Fibroblast of lung (primary cell): ENCODE data around the gene PHETA2. TPM values are rescaled to one million over a fixed set of nuclear protein-coding genes. Genes with fewer than 3 reads are reported as not detected.

Experiments
- DNase-seq, 2 donors: peaks; one replicate each; pipeline versions ENCODE4 v3.0.0 to v3.0.0-alpha.2; 2010; ENCODE audit warnings: low read depth in 2 of 2
- H2AFZ ChIP-seq: 2 replicates; pipeline ENCODE4 v1.5.1; 2012; ENCODE audit warnings: low read length, control low read depth, inconsistent platforms
- H3K27ac ChIP-seq: 2 replicates; pipeline ENCODE4 v1.5.1; 2011; ENCODE audit warnings: low read length, control low read depth; ENCODE audit not compliant: insufficient read depth
- H3K27me3 ChIP-seq: 2 replicates; pipeline ENCODE4 v1.5.1; 2011; ENCODE audit warnings: mild to moderate bottlenecking, low read length; ENCODE audit not compliant: control insufficient read depth, insufficient read depth
- H3K36me3 ChIP-seq: 2 replicates; pipeline ENCODE4 v1.5.1; 2011; ENCODE audit warnings: low read length; ENCODE audit not compliant: control insufficient read depth, insufficient read depth
- H3K4me1 ChIP-seq: 2 replicates; pipeline ENCODE4 v1.5.1; 2011; ENCODE audit warnings: low read length; ENCODE audit not compliant: control insufficient read depth, insufficient read depth; ENCODE audit errors: extremely low read depth
- H3K4me2 ChIP-seq: 2 replicates; pipeline ENCODE4 v1.5.1; 2011; ENCODE audit warnings: low read length, control low read depth; ENCODE audit not compliant: insufficient read depth; ENCODE audit errors: extremely low read depth
- H3K4me3 ChIP-seq, 4 experiments: fragments of 200-600 bp in 1 of 4; sonication (generic) in 1 of 4; replicated peaks in 1 of 4; 2 replicates each; pipeline ENCODE4 v1.5.1; 2011 to 2016; ENCODE audit warnings: low read length in 4 of 4, low read depth in 3 of 4, mild to moderate bottlenecking in 3 of 4, control low read depth in 2 of 4, inconsistent platforms in 1 of 4, mixed read lengths in 1 of 4; ENCODE audit not compliant: insufficient read depth in 1 of 4; ENCODE audit errors: control extremely low read depth in 1 of 4
- H3K79me2 ChIP-seq: 2 replicates; pipeline ENCODE4 v1.5.1; 2012; ENCODE audit warnings: mild to moderate bottlenecking, low read length, inconsistent platforms; ENCODE audit not compliant: control insufficient read depth, insufficient read depth
- H3K9ac ChIP-seq: 2 replicates; pipeline ENCODE4 v1.5.1; 2011; ENCODE audit warnings: mild to moderate bottlenecking, low read length, control low read depth; ENCODE audit not compliant: insufficient read depth
- H3K9me3 ChIP-seq: 2 replicates; pipeline ENCODE4 v1.5.1; 2012; ENCODE audit warnings: low read depth, low read length; ENCODE audit not compliant: control insufficient read depth, insufficient read depth
- H4K20me1 ChIP-seq: 2 replicates; pipeline ENCODE4 v1.5.1; 2011; ENCODE audit warnings: low read length; ENCODE audit not compliant: control insufficient read depth, insufficient read depth; ENCODE audit errors: extremely low read depth
- EZH2 ChIP-seq: IDR thresholded peaks from 2 replicates; pipeline ENCODE4 v1.5.1; 2012; ENCODE audit warnings: low read length, control low read depth, mild to moderate bottlenecking; ENCODE audit errors: missing control alignments
- polyA plus RNA-seq, 2 donors: library from polyadenylated mRNA; depleted of rRNA in 1 of 2; stranded (reverse) in 1 of 2; unstranded in 1 of 2; fragments of >200 nt; gene quantifications; 2 replicates each; pipeline ENCODE4 v1.2.1, GENCODE V29; 2011 to 2012; ENCODE audit warnings: missing spikeins in 1 of 2
- total RNA-seq: library from RNA; depleted of rRNA; stranded (reverse); fragments of >200 nt; gene quantifications from 2 replicates; pipeline ENCODE4 v1.2.1, GENCODE V29; 2014
- TF ChIP-seq, protein P1 (sequence below), 2 donors: IDR thresholded peaks in 1 of 2; conservative IDR thresholded peaks in 1 of 2; 1 replicate in 1 of 2; 2 replicates in 1 of 2; pipeline ENCODE4 v1.5.1; 2011 to 2012; ENCODE audit warnings: low read length in 2 of 2, control low read depth in 1 of 2, inconsistent platforms in 1 of 2, low read depth in 1 of 2, mild to moderate bottlenecking in 1 of 2

The PHETA2 gene
- total and polyA plus RNA-seq, 2 donors (not counting 1 experiment from before 2014, with no cell fraction given) = 19.2 to 20.0 TPM

DNA sequence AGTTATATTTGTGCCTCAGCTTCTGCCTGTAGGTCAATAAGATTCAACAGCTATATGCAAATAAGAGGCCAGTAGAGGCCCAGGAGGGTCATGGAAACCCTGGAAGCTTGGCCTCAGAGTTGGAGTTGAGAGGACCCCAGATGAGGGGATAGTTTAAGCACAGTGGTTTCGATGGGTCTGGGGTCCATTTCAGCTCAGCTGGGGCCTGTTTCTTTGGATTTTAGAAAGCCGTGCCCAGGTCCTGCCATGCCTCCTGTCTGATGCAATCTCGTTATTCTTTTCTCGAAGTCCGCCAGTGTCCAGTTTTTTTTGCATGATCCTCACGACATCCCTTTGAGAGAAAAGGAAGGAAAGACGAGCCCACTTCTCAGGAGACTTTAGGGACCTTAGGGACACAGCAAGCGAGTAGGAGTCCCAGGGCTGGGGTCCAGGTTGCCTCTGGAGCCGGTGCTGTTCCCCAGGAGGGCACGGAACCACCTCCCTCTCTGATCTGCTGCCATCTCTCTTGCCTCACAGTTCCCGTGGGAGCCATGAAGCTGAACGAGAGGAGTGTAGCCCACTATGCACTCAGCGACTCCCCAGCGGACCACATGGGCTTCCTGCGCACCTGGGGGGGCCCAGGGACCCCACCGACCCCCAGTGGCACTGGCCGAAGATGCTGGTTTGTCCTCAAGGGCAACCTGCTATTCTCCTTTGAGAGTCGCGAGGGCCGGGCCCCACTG, 2.9 kb downstream of the PHETA2 start:
- TF ChIP-seq, protein P1, sequence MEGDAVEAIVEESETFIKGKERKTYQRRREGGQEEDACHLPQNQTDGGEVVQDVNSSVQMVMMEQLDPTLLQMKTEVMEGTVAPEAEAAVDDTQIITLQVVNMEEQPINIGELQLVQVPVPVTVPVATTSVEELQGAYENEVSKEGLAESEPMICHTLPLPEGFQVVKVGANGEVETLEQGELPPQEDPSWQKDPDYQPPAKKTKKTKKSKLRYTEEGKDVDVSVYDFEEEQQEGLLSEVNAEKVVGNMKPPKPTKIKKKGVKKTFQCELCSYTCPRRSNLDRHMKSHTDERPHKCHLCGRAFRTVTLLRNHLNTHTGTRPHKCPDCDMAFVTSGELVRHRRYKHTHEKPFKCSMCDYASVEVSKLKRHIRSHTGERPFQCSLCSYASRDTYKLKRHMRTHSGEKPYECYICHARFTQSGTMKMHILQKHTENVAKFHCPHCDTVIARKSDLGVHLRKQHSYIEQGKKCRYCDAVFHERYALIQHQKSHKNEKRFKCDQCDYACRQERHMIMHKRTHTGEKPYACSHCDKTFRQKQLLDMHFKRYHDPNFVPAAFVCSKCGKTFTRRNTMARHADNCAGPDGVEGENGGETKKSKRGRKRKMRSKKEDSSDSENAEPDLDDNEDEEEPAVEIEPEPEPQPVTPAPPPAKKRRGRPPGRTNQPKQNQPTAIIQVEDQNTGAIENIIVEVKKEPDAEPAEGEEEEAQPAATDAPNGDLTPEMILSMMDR (conservative IDR thresholded peaks at IDR 0.05 in 1 of 2, IDR thresholded peaks at IDR 0.05 in 1 of 2; ENCODE audit: low read depth in 1 of 2, low read length in 2 of 2) = no peak
- no peak for TF ChIP-seq EZH2
- peaks cover 7% of the 10 kb centered on the region for H3K4me1 ChIP-seq
- no peaks in the 10 kb centered on the region for H4K20me1 ChIP-seq
- DNase-seq = no peak
- no peak overlapping the region for H3K4me3 ChIP-seq
- H3K9me3 ChIP-seq = no peaks in the 10 kb centered on the region
- H3K27ac ChIP-seq = no peak overlapping the region
- H3K27me3 ChIP-seq = no peaks in the 10 kb centered on the region
- H3K4me2 ChIP-seq = no peak overlapping the region
- peaks cover 3% of the 10 kb centered on the region for H3K79me2 ChIP-seq
- no peak overlapping the region for H2AFZ ChIP-seq
- no peak overlapping the region for H3K9ac ChIP-seq
- peaks cover 7% of the 10 kb centered on the region for H3K36me3 ChIP-seq

GRCh38 chr22:42077486-42078125, 3.6 kb downstream of the PHETA2 start:
- Histone ChIP-seq H3K9ac (no peak overlapping the region), H4K20me1 (no peaks in the 10 kb centered on the region), H3K27me3 (no peaks in the 10 kb centered on the region), H3K27ac (no peak overlapping the region), H3K4me3 (no peak overlapping the region), H3K9me3 (no peaks in the 10 kb centered on the region), H2AFZ (no peak overlapping the region), H3K79me2 (peaks cover 3% of the 10 kb centered on the region), H3K36me3 (peaks cover 10% of the 10 kb centered on the region), H3K4me2 (no peak overlapping the region), H3K4me1 (peaks cover 7% of the 10 kb centered on the region)
- no peak for TF ChIP-seq EZH2
- TF ChIP-seq, protein P1 (conservative IDR thresholded peaks at IDR 0.05 in 1 of 2, IDR thresholded peaks at IDR 0.05 in 1 of 2; ENCODE audit: low read depth in 1 of 2, low read length in 2 of 2) = no peak
- DNase-seq = no peak

DNA sequence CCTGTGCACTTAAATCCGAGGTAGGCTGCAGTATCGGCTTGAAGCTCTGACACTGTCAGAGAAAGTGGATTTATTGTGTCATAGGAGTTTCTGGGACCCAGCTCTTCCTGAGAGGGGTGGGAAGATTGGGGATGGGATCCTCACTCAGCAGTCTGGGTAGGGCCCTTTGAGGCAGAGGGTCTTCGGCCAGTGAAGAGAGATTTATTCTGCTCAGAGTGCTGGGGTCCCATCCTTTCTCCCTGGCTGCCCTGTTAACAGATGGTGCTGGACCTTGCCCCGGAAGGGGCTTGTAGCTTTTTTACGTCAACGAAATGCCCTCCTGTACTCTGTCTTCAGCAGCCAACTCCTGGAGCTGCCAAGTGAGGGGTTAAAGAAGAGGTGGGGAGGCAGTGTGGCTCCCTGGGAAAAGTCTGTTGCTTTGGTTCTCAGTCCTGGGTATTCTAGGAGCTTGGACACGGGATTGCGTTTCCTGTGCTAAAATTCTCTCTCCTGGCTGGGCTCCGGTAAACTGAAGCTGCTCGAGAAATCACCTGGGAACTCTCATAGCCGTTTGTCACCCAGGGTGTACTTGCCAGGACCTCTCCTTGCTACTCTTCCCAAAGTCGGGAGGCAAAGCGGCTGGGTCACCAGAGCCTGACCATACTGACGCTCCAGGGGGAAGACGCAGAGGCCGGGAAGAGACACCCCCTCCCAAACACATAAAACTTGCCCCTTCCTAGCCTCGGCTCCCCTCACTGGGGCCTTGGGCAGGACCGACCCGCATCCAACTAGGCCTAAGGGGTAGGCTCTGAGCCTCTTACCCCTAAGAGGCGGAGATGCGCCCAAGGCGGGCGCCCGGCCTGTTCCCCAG, 4.6 kb downstream of the PHETA2 start:
- H3K36me3 ChIP-seq = peaks cover 15% of the 10 kb centered on the region
- peak overlapping the region; percentile 1 to 64 (median 40) for H3K4me3 ChIP-seq
- peaks cover 6% of the 10 kb centered on the region for H3K4me1 ChIP-seq
- no peaks in the 10 kb centered on the region for H4K20me1 ChIP-seq
- TF ChIP-seq EZH2 = no peak
- TF ChIP-seq, protein P1 (conservative IDR thresholded peaks at IDR 0.05 in 1 of 2, IDR thresholded peaks at IDR 0.05 in 1 of 2; ENCODE audit: low read depth in 1 of 2, low read length in 2 of 2) = no peak
- peaks cover 3% of the 10 kb centered on the region for H3K79me2 ChIP-seq
- H3K27ac ChIP-seq = peak overlapping the region; percentile 92
- H3K4me2 ChIP-seq = peak overlapping the region; percentile 78
- H3K9me3 ChIP-seq = no peaks in the 10 kb centered on the region
- H3K9ac ChIP-seq = peak overlapping the region; percentile 96
- H2AFZ ChIP-seq = peak overlapping the region; percentile 47
- H3K27me3 ChIP-seq = no peaks in the 10 kb centered on the region
- peak in 1 of 2 donors; percentile 42 for DNase-seq
